Measurements from ENCODE around the gene MARK1. TPM values are rescaled to one million over a fixed set of nuclear protein-coding genes. Genes with fewer than 3 reads are reported as not detected.
A peak's percentile ranks its signal among the peaks of the same experiment; 100 is the strongest.

Gene MARK1
- total RNA-seq, 1 donor from 2014 or later, result 13.2 TPM

DNA sequence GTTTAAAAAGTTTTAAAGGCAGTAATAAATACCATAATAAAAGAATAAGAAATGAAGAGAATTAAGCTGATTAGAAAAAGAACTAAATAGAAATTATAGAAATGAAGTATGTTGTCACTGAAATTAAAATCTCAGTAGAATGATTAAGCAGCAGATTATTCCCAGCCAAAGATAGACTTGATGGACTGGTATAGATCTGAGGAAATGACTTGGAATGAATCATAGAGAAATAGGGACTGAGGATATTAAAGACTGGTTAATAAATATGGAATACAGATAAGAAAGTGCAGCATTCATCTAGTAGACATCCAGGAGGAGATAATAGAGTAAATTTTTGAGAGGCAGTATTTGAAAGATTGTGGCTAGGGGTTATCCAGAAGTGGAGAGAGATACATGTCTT is 28.7 kb downstream of the MARK1 start:
- Histone ChIP-seq H3K4me3 (no peak overlapping the region), H4K20me1 (ENCODE audit: low read depth) (no peaks in the 10 kb centered on the region), H3K4me2 (no peak overlapping the region), H3K27ac (no peak overlapping the region), H3K36me3 (no peaks in the 10 kb centered on the region), H3F3A (ENCODE audit: low read depth) (no peaks in the 10 kb centered on the region), H3K27me3 (no peaks in the 10 kb centered on the region), H3K79me2 (ENCODE audit: low read depth) (peaks cover 87% of the 10 kb centered on the region), H2AFZ (replicated peaks) (no peak overlapping the region), H3K4me1 (no peaks in the 10 kb centered on the region), H3K9me3 (ENCODE audit: low read depth) (no peaks in the 10 kb centered on the region), H3K9ac (no peak overlapping the region)
- H3K27ac Mint-ChIP-seq, result no peak overlapping the region
- no peak for DNase-seq (ENCODE audit: low spot score)
- H3K4me1 Mint-ChIP-seq, result no peaks in the 10 kb centered on the region
- H3K27me3 Mint-ChIP-seq (ENCODE audit: insufficient read depth, low read depth), result no peaks in the 10 kb centered on the region
- no peak overlapping the region for H3K4me3 Mint-ChIP-seq
- TF ChIP-seq, protein P1, sequence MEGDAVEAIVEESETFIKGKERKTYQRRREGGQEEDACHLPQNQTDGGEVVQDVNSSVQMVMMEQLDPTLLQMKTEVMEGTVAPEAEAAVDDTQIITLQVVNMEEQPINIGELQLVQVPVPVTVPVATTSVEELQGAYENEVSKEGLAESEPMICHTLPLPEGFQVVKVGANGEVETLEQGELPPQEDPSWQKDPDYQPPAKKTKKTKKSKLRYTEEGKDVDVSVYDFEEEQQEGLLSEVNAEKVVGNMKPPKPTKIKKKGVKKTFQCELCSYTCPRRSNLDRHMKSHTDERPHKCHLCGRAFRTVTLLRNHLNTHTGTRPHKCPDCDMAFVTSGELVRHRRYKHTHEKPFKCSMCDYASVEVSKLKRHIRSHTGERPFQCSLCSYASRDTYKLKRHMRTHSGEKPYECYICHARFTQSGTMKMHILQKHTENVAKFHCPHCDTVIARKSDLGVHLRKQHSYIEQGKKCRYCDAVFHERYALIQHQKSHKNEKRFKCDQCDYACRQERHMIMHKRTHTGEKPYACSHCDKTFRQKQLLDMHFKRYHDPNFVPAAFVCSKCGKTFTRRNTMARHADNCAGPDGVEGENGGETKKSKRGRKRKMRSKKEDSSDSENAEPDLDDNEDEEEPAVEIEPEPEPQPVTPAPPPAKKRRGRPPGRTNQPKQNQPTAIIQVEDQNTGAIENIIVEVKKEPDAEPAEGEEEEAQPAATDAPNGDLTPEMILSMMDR (IDR thresholded peaks at IDR 0.05), result no peak
- no peak for TF ChIP-seq EZH2 (IDR thresholded peaks at IDR 0.05)
- TF ChIP-seq EZH2phosphoT487 (IDR thresholded peaks at IDR 0.05), result no peak
- H3K36me3 Mint-ChIP-seq, result peaks cover 3% of the 10 kb centered on the region
- no peaks in the 10 kb centered on the region for H3K9me3 Mint-ChIP-seq

DNA sequence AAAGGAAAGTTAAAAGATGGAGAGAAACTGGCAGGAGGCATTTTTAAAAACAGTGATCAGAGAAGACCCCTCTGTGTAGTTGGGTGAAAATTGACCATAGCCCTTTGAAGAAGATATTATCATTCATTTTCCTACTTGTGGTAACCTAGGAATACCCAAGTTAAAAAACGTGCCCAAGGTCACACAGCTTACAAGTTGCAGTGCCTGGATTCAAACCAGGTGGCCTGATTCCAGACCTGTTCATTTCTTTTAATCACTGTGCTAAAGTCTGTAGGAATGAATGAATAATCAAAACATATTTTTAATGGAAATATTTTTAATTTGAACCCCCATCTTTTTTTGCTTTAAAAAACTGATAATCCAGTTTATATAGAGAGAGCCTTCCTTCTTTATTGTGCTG is 35.6 kb downstream of the MARK1 start:
- no peaks in the 10 kb centered on the region for H3K27me3 ChIP-seq
- H3K36me3 ChIP-seq, result no peaks in the 10 kb centered on the region
- H3K27me3 Mint-ChIP-seq (ENCODE audit: insufficient read depth, low read depth), result no peaks in the 10 kb centered on the region
- no peaks in the 10 kb centered on the region for H4K20me1 ChIP-seq (ENCODE audit: low read depth)
- H3K9me3 Mint-ChIP-seq, result no peaks in the 10 kb centered on the region
- H3K79me2 ChIP-seq (ENCODE audit: low read depth), result peaks cover 92% of the 10 kb centered on the region
- no peaks in the 10 kb centered on the region for H3K4me1 Mint-ChIP-seq
- H3K4me3 ChIP-seq, result no peak overlapping the region
- H3K4me2 ChIP-seq, result no peak overlapping the region
- TF ChIP-seq EZH2phosphoT487 (IDR thresholded peaks at IDR 0.05) (no peak), EZH2 (IDR thresholded peaks at IDR 0.05) (no peak)
- TF ChIP-seq, protein P1 (IDR thresholded peaks at IDR 0.05), result no peak
- peaks cover 17% of the 10 kb centered on the region for H3K4me1 ChIP-seq
- no peak overlapping the region for H3K27ac ChIP-seq
- no peak overlapping the region for H2AFZ ChIP-seq (replicated peaks)
- no peaks in the 10 kb centered on the region for H3K9me3 ChIP-seq (ENCODE audit: low read depth)
- H3K36me3 Mint-ChIP-seq, result no peaks in the 10 kb centered on the region
- H3K4me3 Mint-ChIP-seq, result no peak overlapping the region
- no peaks in the 10 kb centered on the region for H3F3A ChIP-seq (ENCODE audit: low read depth)
- H3K9ac ChIP-seq, result no peak overlapping the region
- DNase-seq (ENCODE audit: low spot score), result no peak
- H3K27ac Mint-ChIP-seq, result no peak overlapping the region

- no peaks in the 10 kb centered on the region for H3K36me3 ChIP-seq
- H3K27ac ChIP-seq, result no peak overlapping the region
- no peak overlapping the region for H3K4me3 Mint-ChIP-seq
- no peaks in the 10 kb centered on the region for H3F3A ChIP-seq (ENCODE audit: low read depth)
- no peaks in the 10 kb centered on the region for H3K27me3 Mint-ChIP-seq (ENCODE audit: insufficient read depth, low read depth)
- no peaks in the 10 kb centered on the region for H3K4me1 Mint-ChIP-seq
- DNase-seq (ENCODE audit: low spot score), result no peak
- H2AFZ ChIP-seq (replicated peaks), result no peak overlapping the region
- no peaks in the 10 kb centered on the region for H3K9me3 Mint-ChIP-seq
- no peaks in the 10 kb centered on the region for H3K36me3 Mint-ChIP-seq
- H3K4me2 ChIP-seq, result peak overlapping the region; percentile 5
- H3K4me1 ChIP-seq, result peaks cover 17% of the 10 kb centered on the region
- H3K4me3 ChIP-seq, result no peak overlapping the region
- no peaks in the 10 kb centered on the region for H3K27me3 ChIP-seq
- no peak for TF ChIP-seq EZH2 (IDR thresholded peaks at IDR 0.05)
- TF ChIP-seq, protein P1 (IDR thresholded peaks at IDR 0.05), result no peak
- TF ChIP-seq EZH2phosphoT487 (IDR thresholded peaks at IDR 0.05), result no peak
- H3K9me3 ChIP-seq (ENCODE audit: low read depth), result no peaks in the 10 kb centered on the region
- H3K27ac Mint-ChIP-seq, result no peak overlapping the region
- H3K9ac ChIP-seq, result no peak overlapping the region
- H4K20me1 ChIP-seq (ENCODE audit: low read depth), result no peaks in the 10 kb centered on the region
- H3K79me2 ChIP-seq (ENCODE audit: low read depth), result peaks cover 92% of the 10 kb centered on the region
Measured at GRCh38 chr1:220564216-220564615, 36.3 kb downstream of the MARK1 start.
